ENCODE data around the gene SQSTM1.
A peak's percentile ranks its signal among the peaks of the same experiment; 100 is the strongest.

SQSTM1 gene

DNA sequence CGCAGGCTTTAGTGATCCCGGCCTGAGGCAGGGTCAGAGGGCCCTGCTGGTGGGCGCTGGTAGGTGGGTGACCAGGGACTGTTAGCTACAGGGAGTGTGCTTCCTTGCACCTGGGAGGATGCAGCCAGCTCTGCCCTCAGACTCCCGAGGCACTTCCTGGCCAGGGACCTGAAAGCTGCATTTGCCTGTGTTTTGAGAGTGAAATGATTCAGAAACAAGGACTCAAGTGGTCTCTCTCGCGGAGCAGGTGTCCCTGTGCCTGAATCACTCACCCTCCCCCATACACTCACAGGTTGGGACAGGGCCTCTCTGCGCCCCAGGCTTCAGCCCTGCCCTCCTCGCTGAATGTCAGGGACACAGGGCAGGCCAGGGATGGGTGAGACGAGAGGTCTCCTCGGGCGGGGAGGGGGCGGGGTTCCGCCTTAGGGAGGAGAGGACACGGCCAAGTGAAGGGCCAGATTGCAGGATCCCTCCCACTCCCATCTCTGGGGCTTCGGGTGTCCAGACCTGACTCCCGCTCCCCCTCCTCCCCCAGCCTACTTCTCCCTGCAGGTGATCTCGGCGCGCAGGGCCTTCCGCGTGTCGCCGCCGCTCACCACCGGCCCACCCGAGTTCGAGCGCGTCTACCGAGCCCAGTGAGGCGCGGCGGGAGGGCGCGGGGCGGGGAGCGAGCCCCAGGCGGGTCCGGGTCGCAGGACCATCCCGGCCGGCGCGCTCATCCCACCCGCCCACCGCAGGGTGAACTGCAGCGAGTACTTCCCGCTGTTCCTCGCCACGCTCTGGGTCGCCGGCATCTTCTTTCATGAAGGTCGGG is 25.4 kb upstream of the SQSTM1 start:
- DNase-seq, result no peak

DNA sequence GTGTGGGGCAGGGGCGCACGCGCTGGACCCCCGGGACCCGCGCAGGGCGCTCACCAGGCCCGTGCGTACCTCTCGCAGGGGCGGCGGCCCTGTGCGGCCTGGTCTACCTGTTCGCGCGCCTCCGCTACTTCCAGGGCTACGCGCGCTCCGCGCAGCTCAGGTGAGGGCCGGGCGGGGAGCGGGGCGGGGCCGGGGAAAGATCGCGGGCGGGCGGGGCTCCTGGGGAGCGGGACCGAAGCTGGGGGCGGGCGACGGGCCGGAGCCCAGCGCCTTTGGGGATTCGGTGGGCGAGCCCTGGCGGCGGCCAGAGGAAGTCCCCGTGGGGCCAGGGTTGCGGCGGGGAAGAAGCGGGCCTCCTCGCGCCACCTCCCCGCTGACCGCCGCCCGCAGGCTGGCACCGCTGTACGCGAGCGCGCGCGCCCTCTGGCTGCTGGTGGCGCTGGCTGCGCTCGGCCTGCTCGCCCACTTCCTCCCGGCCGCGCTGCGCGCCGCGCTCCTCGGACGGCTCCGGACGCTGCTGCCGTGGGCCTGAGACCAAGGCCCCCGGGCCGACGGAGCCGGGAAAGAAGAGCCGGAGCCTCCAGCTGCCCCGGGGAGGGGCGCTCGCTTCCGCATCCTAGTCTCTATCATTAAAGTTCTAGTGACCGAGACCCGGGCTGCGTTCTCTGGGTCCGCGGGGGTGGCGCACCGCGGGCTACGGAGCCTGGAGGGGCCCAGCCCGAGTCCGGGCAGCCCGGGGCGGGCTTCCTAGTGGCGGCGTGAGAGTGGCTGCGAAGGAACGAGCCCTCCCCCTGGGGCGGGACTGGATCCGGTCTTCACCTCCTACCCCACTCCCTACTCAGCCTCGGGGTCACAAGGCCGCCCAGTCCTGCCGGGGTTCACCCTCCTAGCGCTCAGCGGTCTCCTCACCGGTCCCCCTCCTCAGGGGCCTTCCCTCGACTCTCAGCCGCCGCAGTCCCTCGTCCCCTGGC is 24.6 kb upstream of the SQSTM1 start:
- peak; percentile 64 for DNase-seq

DNA sequence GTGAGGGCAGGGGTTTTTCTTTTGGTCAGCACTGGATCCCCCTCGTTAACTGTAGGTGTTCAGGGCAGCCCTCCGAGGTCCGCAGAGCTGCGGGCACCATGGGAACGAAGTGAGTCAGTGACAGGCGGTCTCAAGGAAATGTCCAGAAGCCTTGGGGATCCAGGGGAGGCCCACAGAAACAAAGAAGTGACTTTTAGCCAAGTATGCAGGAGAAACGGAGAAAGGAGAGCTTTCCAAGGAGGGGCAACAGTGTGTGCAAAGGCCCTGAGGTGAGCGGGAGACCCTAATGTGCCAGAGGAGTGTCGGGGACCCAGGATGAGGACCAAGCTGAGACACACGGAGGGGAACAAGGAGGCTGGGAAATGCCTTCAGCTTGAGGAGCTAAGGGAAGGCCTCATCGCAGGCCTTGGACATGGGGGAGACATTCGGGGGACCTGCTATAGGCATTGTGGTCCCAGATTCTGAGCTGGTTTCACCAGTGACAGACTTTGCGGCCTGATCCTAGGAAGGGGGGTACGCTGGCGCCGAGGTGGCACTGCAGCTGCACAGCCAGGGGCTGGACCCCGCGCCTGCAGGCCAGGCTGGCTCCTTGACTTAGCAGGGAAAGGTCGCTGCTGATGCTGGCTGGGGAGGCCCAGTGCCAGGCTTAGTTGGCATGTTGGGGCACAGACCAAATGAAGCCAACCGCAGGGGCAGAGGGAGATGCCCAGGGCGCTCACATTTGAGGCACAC is 23.7 kb upstream of the SQSTM1 start:
- DNase-seq, result no peak

DNA sequence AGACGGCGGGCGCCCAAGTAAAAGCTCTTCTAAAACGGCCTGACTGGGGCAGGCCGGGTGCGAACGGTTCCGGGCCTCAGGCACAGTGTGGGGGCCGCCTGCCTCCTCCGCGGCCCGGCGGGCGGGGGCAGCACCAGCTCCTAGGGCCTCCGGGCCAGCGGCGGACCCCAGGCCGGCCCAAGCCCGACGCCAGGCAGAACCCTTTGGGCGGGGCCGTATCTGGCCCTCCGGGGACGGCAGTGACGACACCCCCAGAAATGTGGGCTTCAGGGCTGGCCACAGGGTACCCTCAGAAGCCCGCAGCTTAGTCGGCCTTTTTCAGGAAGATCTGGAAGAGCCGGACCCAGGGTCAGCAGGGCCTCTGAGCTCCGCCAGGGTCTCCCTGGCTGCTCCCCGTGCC is 23.0 kb upstream of the SQSTM1 start:
- no peak for DNase-seq

DNA sequence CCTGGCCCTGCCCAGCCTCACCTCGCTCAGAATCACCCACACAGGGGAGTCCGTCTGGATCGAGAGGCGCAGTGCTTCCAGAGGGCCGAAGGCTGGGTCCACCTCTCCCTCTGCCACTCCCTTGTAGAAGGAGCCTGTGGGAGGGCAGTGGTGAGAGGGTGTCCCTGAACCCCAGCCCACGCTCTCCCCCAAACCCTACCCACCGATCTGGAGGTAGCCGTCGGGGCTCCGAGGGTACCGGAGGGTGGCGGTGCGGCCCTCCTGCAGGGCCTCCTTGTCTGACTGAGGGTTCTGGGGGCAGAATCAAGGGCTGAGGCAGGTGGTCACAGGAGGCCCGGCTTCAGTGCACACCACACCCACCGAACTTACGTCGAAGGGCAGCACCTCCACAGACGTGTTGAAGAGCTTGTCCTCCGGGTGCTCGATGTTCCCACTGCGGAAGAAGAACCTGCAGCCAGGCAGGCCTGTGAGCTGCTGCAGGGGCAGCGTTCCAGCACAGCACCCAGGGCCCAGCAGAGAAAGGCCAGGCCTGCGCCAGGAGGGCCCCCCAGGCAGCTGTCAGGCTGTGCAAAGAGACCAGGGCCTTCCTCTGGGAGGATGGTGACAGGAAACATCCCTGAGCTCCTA is 22.4 kb upstream of the SQSTM1 start:
- no peak for DNase-seq

DNA sequence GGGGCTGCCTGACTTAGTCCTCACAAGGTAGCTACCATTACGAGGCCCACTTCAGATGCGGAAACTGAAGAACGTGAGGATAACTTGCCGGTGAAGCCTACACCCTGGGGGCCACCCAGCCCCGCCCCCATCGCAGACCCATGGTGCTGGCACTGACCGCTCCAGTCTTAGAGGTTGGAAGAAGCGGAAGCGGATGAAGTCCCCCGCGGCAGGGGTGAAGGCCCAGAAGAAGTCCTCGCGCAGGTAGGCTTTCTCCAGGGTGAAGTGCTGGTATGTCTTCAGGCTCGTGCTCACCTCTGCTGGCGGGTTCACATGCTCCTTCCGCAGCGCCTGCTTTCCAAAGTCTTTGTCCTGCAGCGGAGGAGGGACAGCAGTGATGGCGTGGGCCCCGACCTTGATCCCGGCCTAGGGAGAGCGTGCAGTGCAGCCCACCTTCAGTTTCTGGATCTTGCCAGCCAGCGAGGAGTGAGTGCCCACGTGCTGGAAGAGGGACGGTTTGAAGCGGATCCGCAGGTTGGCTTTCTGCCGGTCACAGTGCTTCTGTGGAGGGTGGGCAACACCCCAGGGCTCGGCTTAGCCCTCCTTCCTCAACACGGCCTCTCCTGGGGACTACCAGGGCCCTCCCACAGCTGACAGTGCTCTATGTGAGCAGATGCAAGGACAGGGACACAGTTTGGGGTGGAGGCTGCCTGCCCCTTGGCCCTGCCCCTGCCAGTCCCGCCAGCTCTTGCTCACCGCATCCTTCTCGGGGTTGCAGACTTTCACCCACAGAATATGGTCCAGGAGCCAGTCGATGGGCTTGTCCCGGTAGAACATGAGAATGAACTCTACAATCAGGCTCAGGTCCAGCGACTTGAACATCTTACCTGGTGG is 21.7 kb upstream of the SQSTM1 start:
- no peak for DNase-seq

DNA sequence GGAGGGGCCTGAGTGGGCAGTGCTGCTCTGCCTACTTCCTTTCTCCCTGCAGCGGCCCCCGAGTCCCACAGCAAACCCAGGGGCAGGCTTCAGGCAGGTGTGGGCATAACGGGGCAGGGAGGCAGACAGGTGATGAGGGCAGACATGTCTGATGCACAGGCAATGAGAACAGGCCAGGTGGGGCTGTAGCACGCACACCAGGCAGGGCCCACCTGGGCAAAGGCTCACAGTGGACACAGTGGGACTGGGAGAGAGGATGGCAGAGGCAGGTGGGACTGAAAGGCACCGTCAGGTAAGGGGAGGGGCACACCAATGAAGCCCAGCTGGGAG is 21.1 kb upstream of the SQSTM1 start:
- no peak for DNase-seq

DNA sequence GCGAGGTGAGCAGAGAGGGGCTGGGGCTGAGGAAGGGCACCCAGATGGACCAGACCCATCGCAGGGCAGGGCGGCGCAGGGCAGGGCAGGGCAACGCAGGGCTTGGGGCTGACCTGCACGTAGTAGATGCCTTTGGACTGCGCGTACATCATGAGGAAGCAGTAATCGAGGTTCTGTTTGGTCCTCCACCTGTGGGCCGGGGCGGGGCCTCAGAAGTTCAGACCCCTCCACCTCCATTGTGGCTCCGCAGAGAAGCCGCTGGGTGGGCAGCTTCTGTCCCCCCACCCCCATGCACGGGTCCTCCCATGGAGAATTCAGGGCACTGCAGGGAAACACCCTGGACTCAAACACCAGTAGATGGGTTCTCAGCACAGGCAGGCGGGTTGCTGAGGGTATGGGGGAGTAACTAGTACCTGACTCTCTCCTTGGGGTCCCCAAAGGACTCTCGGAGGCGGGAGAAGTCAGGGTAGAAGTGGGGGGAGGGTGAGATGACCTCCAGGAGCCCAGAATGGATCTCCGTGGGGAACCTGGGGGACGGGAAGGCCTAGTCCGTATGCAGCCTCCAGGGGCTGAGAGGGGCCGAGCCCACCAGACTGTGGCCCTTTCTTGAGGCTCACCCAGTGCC is 20.5 kb upstream of the SQSTM1 start:
- DNase-seq, result no peak

DNA sequence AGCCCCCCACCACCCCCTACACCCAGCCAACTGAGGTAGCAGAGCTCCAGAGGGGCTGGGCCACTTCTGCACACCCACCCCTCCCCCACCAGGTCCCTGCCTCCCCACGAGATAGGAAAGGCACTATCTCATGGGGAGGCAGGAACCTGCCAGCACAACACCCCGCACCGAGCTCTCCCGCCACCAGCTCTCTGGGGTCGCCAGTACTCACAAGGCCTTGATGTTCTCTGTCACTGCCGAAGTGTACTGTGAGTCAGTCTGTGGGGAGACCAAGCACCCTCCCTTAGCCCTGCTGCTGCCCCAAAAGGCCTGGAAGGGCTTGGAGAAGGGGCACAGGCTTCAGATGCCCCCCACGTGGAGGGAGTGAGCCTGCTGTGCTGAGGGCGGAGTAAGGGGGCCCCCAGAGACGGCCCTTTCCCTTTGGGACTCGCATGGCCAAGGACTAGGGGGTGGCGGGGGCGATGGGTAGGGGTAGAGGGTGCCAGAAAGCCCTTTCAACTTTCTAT is 20.0 kb upstream of the SQSTM1 start:
- DNase-seq, result no peak

DNA sequence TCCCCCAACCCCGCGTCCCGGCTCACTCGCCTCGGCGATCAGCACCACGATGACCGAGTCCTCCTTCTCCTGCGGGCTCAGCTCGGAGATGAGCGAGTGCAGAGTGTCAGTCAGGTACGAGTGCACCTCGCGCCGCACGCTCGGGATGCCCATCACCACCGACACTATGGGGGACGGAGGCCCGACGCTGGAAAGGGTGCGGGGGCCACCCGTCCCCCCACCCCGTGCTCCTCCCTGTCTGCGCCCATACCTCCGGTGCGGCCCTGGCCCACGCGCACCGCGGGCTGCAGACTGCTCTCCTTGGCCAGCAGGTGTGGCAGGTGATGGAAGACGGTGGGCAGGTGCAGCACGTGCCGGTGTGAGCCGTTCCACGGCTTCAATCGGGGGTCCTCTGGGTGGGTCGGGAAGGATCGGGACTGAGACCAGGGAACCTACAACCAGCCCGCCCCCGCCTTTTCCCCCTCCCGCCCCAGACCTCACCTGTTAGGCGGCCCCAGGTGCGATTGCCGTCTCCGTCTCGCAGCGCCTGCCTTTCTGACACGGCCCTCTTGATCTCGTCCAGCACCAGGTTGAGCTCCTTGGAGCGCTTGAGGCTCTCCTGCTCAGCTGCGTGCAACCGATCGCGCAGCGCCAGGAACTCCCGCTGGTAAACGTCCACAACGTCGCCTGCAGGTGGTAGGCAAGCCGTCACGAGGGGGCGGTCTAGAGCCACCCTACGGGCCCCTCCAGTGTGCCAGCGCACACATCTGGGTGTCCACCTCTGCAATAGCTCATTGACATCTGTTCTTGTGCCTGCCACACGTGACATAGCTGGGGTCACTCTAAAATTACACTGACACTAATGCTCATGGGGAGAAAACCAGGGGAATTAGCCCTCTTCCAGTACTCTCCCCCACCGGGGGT is 19.1 kb upstream of the SQSTM1 start:
- DNase-seq, result peak; percentile 44

DNA sequence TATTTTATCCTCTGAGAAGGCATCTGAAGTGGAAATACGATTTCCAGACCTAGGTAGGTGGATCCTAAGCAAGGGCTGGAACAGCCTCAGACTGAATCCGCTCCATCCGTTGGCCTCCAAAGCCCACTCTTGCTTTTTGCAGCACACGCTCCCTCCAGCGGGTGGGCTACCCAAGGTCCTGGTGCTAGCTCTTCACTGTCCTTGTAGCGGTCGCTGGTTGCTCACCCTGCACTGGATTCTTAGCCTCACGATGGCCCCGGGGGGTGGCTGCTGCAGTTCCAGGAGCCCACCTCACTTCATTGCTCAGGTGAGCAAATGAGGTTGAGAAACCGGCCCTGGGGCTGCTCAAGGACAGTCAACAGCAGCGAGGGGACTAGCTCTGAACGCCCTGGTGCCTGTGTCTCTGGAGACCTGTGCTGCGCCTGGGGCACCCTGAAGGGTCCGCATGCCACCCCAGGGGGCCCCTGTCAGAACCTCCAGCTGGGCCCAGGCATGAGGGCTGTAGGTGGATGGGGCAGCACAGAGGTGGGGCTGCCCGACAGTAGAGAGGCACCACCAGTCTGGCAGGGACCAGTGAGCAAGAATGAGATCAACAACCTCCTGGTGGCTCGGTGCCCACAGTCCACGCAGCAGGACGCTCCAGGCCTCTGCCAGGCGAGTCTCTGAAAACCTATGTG is 18.4 kb upstream of the SQSTM1 start:
- DNase-seq, result no peak

DNA sequence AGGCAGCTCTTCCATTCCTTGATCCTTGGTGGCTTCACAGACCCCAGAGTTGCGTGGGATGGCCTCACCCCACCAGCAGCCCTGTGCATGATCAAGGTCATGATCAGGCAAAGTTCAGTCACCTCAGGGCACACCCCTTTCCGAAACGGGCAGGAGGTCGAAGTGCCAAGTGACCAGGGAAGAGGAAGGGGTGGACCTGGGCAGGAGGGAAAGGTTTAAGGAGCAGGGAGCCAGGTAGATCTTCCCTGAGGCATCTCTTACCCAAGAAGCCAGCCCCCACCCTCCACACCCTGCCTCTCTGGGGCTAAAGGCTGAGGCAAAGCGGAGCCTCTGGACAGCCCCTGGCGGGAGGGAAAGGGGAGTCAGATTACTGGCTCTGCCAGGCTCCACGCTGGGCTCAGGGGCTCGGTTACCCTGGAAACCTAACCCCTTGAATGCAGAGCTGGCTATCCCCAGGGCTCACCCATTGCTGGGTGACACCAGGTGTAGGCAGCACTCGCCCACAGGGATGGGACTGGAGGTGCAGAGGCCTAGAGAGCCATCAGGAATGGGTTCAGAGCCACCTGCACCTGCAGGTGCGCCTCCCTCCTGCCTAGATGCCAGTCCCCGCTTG is 17.6 kb upstream of the SQSTM1 start:
- no peak for DNase-seq

DNA sequence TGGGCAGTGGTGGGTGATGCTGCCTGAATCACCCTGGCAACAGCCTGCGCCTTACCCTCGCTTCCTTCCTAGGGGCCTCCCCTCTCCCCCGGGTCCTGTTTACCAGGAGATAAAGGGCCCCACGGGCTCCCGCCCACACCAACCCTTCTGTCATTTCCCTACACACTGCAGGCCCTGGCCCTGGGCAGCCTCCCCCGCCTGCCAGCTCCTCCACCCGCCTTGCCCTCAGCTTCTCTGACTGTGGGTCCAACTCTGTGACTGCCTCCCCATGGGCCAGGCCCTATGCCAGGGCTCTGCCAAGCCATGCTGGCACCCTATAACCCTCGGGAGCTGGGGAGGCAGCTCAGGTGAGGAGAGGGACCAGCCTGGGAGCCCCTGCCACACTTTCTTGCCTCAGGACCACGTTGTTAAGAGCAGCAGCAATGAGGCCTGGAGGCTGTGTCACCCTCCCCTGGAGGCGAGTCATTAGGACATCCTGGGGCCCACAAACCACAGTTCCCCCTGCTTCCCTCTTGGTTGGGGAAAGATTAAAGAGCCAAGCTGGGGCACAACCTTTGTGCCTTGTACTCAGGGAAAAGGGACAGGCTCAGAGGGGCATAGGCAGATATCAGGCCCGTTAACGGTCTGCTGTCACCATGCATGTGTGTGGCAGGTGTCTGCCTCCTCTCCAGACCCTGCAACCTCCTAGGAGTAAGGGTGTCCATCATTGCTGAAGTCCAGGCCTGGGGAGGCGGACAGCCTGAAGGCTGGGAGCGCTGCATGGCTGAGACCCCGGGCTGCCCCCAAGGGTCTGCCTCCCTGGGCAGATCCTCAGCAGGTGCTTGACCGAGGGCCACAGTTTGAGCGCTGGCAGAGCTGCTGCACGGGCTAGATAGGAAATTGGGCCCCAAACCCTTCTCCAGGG is 16.8 kb upstream of the SQSTM1 start:
- DNase-seq, result no peak

DNA sequence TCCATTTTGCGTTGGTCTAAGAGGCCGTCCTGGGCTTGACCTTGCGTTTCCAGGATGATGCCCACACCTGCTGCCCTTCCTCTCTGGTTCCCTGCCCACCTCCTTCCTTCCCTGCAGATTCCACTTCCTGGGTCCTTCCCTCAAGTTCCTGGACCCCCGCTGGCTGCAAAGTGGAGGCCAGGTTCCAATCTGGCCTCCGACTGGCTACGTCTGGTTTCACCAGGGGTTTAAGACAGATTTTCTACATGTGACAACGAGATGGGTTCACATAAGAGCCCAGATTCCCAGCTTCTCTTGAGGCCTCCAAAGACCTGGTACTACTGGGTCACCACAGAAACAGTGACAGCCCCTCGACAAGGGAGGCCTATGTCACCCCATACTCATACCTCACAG is 16.2 kb upstream of the SQSTM1 start:
- DNase-seq, result no peak

DNA sequence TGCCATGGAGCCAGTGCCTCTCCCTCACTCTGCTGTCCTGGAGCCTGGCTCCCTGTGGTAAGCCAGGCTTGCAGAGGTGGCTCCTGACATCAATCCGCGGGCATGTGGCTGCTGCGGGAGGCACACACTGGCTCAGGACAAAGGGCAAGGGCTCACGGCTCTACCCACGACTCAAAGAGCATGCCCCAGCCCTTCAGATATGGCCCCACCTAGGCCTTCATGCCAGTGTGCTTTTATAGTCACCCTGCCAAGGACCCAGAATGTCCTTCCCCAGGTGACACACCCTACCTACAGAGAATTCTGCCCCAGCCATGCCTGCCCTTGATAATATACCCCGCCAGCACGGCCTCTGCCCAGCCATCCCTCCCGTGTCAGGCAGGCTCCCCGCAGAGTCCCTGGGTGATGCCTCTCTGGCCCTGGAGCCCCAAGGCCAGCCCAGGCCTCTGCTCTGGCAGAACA is 15.6 kb upstream of the SQSTM1 start:
- no peak for DNase-seq

DNA sequence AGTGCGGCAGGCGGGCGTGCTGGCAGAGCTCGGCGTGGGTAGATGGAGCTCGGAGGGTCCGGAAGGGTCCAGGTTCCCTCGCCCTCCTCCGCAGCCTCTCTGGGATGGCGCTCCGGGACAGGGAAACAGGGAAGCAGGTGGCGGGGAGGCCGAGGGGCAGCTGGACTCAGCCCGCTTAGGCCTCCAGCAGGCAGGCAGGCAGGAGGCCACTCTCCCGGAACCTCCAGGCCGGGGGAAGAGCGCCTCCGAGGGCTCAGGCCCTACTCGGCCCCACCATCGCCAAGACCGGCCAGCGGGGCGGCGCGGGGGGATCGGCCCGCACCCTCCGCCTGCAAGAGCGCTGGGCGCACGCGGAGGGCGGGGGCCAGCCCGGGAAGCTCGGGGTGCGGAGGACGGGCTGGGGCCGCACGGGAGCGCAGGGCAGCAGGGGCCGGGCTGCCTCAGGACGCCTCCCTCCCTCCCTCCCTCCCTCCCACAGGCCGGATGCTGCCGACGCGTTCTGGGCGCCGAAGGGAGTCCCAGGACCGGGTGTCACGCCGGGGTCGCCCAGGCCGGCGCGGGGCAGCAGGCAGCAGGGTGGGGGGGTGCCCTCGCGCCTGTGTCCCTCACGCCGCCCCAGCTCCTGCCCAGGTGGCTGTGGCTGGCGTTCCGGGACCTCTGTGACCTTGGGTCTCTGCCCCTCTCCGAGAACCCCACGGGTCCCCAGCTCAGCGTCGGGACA is 15.0 kb upstream of the SQSTM1 start:
- peak; percentile 39 for DNase-seq

Measured in activated gamma-delta T cell (primary cell).